HG03558 (cell line): ENCODE measurements around the gene HHAT.

ENCODE experiments used
- ATAC-seq: cut with Tn5 transposase; IDR thresholded peaks from one replicate; pipeline ENCODE4 v1.9.1; 2021; ENCODE audit warnings: moderate number of reproducible peaks; ENCODE audit not compliant: unreplicated experiment; ENCODE audit errors: extremely low read depth

Gene HHAT

GRCh38 chr1:210531475-210532222, 202.9 kb downstream of the HHAT start:
- no peak for ATAC-seq

- no peak for ATAC-seq
Observed at GRCh38 chr1:210532223-210532598, 203.5 kb downstream of the HHAT start.

- no peak for ATAC-seq
Observed at GRCh38 chr1:210535761-210536160, 207.1 kb downstream of the HHAT start.

GRCh38 chr1:210536254-210536961, 207.7 kb downstream of the HHAT start:
- ATAC-seq = no peak

- ATAC-seq = no peak
Observed at GRCh38 chr1:210540288-210540687, 211.6 kb downstream of the HHAT start.

DNA sequence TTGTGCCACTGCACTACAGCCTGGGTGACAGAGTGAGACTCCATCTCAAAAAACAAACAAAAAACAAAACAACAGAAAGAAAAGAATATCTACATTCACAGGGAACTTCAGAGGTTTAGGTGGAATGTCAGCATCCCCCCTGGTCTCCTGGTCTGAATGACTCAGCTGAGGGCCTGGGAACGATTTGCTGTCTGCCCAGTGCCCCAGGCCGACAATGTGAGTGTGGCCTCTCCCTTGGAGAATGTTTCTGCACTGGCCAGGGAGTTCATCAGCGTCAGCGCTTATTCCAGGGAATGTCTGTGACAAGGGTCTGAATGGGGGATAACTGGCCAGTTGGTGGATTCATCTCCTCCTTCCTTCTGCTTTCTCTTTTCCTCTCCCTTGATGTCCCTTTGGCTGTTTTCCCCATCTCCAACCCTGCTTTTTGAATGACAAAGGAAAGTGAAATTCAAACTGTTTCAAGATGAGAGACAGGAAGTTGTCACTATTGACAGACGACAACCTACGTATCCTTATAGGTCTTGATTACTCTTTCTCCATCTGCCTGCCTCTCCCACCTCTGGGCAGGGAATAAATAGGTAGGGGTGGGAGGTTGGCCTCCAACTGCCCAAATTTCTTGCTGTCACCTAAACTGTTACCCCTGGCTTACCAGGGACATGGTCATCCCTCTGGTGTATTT, 213.1 kb downstream of the HHAT start:
- no peak for ATAC-seq

DNA sequence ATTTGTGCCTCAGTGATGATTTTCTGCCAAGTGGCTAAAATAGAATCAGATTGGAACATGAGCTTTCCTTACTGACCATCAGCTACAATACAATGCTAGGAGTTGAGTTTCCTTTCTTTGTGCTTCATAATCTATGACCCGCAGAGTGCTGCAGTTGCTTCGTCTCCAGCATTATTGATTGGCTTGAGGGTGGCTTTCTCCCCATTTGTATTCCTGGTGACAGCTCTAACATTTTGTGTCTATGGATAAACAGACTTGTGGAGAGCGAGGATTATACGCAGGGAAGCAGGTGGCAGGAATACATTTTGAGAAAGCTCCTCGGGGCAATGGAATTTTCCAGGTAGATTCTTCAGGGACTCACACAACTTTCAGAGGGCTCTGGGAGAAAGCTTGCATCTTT, 223.2 kb downstream of the HHAT start:
- no peak for ATAC-seq

GRCh38 chr1:210553711-210554110, 225.0 kb downstream of the HHAT start:
- ATAC-seq = no peak

GRCh38 chr1:210554382-210554781, 225.7 kb downstream of the HHAT start:
- ATAC-seq = no peak

- ATAC-seq = no peak
Observed at GRCh38 chr1:210556475-210556874, 227.8 kb downstream of the HHAT start.

GRCh38 chr1:210557426-210558077, 228.8 kb downstream of the HHAT start:
- ATAC-seq = no peak

DNA sequence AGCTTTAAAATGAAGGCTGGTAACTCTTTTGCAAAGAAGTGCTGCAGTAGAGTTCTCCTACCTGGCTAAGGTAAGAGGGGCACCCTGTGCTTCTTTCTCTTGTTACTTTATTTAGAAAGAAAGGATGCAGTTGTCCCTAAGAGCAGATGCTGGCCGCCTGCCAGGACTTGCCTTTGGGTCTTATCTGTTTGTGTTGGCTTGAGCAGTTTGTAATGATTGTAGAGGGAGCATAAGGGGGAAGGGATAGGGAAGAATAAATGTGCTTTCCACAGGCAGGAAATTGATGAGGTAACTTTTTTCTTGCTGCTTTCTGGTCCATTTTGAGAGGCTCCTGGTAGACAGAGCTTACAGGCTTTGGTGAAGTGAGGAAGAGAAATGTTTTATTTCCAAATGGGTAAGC, 229.6 kb downstream of the HHAT start:
- ATAC-seq = no peak

- no peak for ATAC-seq
Observed at GRCh38 chr1:210565306-210565705, 236.6 kb downstream of the HHAT start.

DNA sequence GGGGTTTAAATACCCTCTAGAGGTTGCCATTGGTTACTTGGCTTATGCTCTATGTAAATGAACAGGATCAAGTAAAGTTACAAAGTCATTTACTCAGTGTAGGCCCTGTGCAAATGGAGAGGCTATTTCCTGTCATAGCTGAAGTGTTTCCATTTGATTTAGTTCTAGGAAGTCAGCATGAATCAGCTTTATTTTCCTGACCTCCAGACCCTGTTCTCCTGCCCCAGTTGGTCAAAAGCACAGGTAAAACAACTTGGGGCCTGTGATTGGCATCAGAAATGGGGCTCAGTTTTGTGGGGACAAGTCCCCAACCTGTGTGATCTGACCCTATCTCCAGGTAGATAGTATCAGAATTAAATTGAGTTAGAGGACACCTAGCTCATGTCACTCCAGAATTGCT, 239.9 kb downstream of the HHAT start:
- ATAC-seq = no peak

GRCh38 chr1:210570116-210570515, 241.4 kb downstream of the HHAT start:
- no peak for ATAC-seq

DNA sequence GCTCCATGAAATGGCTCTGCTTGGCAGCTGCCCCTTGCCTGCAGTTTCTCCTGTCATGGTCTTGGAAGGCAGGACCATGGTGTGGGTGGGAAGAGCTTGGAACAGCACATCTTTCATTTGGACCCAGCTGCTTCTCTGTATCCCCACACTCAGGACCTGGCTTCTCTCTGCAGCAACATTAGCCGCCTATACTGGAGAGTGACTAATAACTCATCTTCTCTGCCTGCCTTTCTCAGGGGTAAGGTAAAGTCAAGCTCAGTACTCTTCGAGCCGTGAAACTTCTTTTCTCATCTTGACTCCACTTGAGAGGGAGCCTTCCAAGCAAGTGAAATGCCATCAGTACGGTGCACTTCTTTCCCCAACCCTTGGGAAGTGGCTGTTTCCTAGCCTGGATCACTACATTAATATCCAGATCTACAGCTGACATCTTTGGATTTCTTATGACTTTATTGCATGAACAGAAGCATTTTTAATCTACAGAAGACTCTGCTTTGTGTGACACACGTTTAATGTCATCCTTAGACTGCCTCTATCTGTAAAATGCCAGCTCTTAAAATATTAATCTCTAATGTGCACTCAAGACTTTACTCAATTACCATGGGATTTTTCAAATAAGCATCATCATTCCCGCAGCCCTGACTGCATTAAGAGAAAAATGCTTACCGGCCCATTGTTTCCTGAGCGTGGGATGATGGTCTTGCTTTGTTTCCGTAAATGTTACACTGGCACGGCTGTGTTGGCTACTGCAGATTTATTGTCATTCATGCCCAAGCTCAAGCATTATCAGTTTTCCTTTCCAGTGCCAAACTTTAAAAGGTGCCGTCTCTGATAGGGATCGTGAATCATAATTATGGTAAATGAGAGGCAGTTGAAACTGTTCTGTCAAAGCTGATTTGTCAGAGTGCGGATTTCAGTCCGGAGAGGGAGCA, 242.9 kb downstream of the HHAT start:
- ATAC-seq = no peak

DNA sequence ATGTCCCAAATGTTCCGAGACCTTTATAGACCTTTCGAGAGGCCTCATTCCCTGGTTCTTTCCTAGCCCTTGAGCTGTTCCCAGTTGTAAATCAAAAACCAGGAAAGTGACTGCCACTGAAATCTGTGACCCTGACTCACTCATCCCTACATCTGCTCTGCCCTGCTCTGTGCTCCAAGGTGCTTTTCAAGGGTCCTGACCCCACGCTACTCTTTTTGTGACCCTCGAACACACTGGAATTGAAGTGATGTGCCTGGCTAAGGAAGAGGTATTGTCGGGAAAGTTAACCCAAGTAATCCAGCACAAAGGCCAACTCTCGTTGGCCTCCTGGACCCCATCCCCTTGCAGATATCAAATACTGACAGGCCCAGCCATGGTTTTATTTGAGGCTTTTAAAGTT, 244.4 kb downstream of the HHAT start:
- ATAC-seq = no peak

GRCh38 chr1:210582205-210582970, 253.7 kb downstream of the HHAT start:
- ATAC-seq = no peak

- no peak for ATAC-seq
Observed at GRCh38 chr1:210584439-210585113, 255.9 kb downstream of the HHAT start.
